ENCODE results near the gene RAET1L.

RAET1L gene

DNA sequence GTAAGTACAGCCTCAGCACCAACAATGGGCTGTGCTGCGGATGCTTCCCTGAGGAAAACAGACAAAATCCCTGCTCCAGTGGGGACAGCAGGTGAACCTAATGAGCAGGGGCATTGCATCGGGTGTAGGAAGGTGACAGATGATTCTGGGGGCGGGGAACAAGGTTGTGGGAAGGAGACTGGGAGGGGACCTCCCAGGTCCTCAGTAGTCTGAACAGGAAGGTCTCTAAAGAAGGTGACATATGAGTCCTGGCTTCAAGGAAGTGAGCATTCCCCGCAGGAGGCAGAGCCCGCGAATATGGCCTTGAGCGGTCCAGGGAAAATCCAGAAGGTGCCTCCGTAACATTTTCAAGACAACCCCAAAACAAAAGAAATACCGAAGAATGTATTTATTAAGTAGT, 42.2 kb downstream of the RAET1L start:
- DNase-seq (ENCODE audit: low spot score) (no peak), ATAC-seq (ENCODE audit: low read depth) (no peak)
- no peak overlapping the region for H3K27ac ChIP-seq (ENCODE audit: poor library complexity, severe bottlenecking)
- H3K36me3 ChIP-seq (ENCODE audit: low read depth), result no peaks in the 10 kb centered on the region
- peaks cover 49% of the 10 kb centered on the region for H3K27me3 ChIP-seq (ENCODE audit: insufficient read depth, poor library complexity, severe bottlenecking)
- H3K4me3 ChIP-seq (ENCODE audit: severe bottlenecking), result no peak overlapping the region
- no peaks in the 10 kb centered on the region for H3K4me1 ChIP-seq (ENCODE audit: insufficient read depth, poor library complexity, severe bottlenecking)
- TF ChIP-seq, protein P1, sequence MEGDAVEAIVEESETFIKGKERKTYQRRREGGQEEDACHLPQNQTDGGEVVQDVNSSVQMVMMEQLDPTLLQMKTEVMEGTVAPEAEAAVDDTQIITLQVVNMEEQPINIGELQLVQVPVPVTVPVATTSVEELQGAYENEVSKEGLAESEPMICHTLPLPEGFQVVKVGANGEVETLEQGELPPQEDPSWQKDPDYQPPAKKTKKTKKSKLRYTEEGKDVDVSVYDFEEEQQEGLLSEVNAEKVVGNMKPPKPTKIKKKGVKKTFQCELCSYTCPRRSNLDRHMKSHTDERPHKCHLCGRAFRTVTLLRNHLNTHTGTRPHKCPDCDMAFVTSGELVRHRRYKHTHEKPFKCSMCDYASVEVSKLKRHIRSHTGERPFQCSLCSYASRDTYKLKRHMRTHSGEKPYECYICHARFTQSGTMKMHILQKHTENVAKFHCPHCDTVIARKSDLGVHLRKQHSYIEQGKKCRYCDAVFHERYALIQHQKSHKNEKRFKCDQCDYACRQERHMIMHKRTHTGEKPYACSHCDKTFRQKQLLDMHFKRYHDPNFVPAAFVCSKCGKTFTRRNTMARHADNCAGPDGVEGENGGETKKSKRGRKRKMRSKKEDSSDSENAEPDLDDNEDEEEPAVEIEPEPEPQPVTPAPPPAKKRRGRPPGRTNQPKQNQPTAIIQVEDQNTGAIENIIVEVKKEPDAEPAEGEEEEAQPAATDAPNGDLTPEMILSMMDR (IDR thresholded peaks at IDR 0.05; ENCODE audit: poor library complexity, severe bottlenecking), result no peak
- H3K9me3 ChIP-seq (ENCODE audit: severe bottlenecking), result peaks cover 6% of the 10 kb centered on the region

GRCh38 chr6:149979293-149979692, 46.0 kb downstream of the RAET1L start:
- DNase-seq (ENCODE audit: low spot score), result no peak

GRCh38 chr6:149978610-149979009, 46.7 kb downstream of the RAET1L start:
- H3K27me3 ChIP-seq (ENCODE audit: insufficient read depth, poor library complexity, severe bottlenecking), result peaks cover 12% of the 10 kb centered on the region
- TF ChIP-seq, protein P1 (IDR thresholded peaks at IDR 0.05; ENCODE audit: poor library complexity, severe bottlenecking), result no peak
- no peaks in the 10 kb centered on the region for H3K4me1 ChIP-seq (ENCODE audit: insufficient read depth, poor library complexity, severe bottlenecking)
- DNase-seq (ENCODE audit: low spot score), result no peak
- no peaks in the 10 kb centered on the region for H3K9me3 ChIP-seq (ENCODE audit: severe bottlenecking)
- no peak overlapping the region for H3K27ac ChIP-seq (ENCODE audit: poor library complexity, severe bottlenecking)
- H3K4me3 ChIP-seq (ENCODE audit: severe bottlenecking), result no peak overlapping the region
- H3K36me3 ChIP-seq (ENCODE audit: low read depth), result no peaks in the 10 kb centered on the region
- ATAC-seq (ENCODE audit: low read depth), result no peak

More at GRCh38 chr6:149979293-149979692, 46.0 kb downstream of the RAET1L start:
- TF ChIP-seq, protein P1 (IDR thresholded peaks at IDR 0.05; ENCODE audit: poor library complexity, severe bottlenecking), result no peak
- H3K27ac ChIP-seq (ENCODE audit: poor library complexity, severe bottlenecking), result no peak overlapping the region
- no peaks in the 10 kb centered on the region for H3K9me3 ChIP-seq (ENCODE audit: severe bottlenecking)
- no peaks in the 10 kb centered on the region for H3K4me1 ChIP-seq (ENCODE audit: insufficient read depth, poor library complexity, severe bottlenecking)
- H3K4me3 ChIP-seq (ENCODE audit: severe bottlenecking), result no peak overlapping the region
- peaks cover 12% of the 10 kb centered on the region for H3K27me3 ChIP-seq (ENCODE audit: insufficient read depth, poor library complexity, severe bottlenecking)
- no peak for ATAC-seq (ENCODE audit: low read depth)
- H3K36me3 ChIP-seq (ENCODE audit: low read depth), result no peaks in the 10 kb centered on the region

- DNase-seq (ENCODE audit: low spot score), result no peak
These were observed 48.1 kb downstream of the RAET1L start for GRCh38 chr6:149977221-149977620.

GRCh38 chr6:149975400-149975799, 49.9 kb downstream of the RAET1L start:
- TF ChIP-seq, protein P1 (IDR thresholded peaks at IDR 0.05; ENCODE audit: poor library complexity, severe bottlenecking), result no peak
- DNase-seq (ENCODE audit: low spot score) (no peak), ATAC-seq (ENCODE audit: low read depth) (no peak)
- Histone ChIP-seq H3K4me1 (ENCODE audit: insufficient read depth, poor library complexity, severe bottlenecking) (no peaks in the 10 kb centered on the region), H3K9me3 (ENCODE audit: severe bottlenecking) (no peaks in the 10 kb centered on the region), H3K36me3 (ENCODE audit: low read depth) (no peaks in the 10 kb centered on the region), H3K4me3 (ENCODE audit: severe bottlenecking) (no peak overlapping the region), H3K27me3 (ENCODE audit: insufficient read depth, poor library complexity, severe bottlenecking) (no peaks in the 10 kb centered on the region), H3K27ac (ENCODE audit: poor library complexity, severe bottlenecking) (no peak overlapping the region)

More at GRCh38 chr6:149977221-149977620, 48.1 kb downstream of the RAET1L start:
- Histone ChIP-seq H3K27ac (ENCODE audit: poor library complexity, severe bottlenecking) (no peak overlapping the region), H3K9me3 (ENCODE audit: severe bottlenecking) (no peaks in the 10 kb centered on the region), H3K4me3 (ENCODE audit: severe bottlenecking) (no peak overlapping the region), H3K27me3 (ENCODE audit: insufficient read depth, poor library complexity, severe bottlenecking) (peaks cover 5% of the 10 kb centered on the region), H3K4me1 (ENCODE audit: insufficient read depth, poor library complexity, severe bottlenecking) (no peaks in the 10 kb centered on the region), H3K36me3 (ENCODE audit: low read depth) (no peaks in the 10 kb centered on the region)
- TF ChIP-seq, protein P1 (IDR thresholded peaks at IDR 0.05; ENCODE audit: poor library complexity, severe bottlenecking), result no peak
- ATAC-seq (ENCODE audit: low read depth), result no peak

Measured in RWPE2 (cell line).